SU-DHL-6 (cell line): ENCODE data around the gene SLC17A2.

Experiments
- EZH2phosphoT487 ChIP-seq: fragments of 200-600 bp; sonication (generic), shearing (Covaris generic); conservative IDR thresholded peaks from 2 replicates; pipeline ENCODE4 v1.6.1; 2018; ENCODE audit warnings: mild to moderate bottlenecking, antibody characterized with exemption, low read length, moderate library complexity, mixed read lengths
- TF ChIP-seq, protein P1 (sequence below): fragments of 200-600 bp; sonication (generic); IDR thresholded peaks from one replicate; pipeline ENCODE4 v1.5.1; 2017; ENCODE audit warnings: antibody characterized with exemption, mild to moderate bottlenecking, low read length, moderate library complexity; ENCODE audit not compliant: insufficient read depth, poor library complexity, severe bottlenecking

GRCh38 chr6:25899123-25899522, 31.4 kb downstream of the SLC17A2 start:
- TF ChIP-seq, protein P1, sequence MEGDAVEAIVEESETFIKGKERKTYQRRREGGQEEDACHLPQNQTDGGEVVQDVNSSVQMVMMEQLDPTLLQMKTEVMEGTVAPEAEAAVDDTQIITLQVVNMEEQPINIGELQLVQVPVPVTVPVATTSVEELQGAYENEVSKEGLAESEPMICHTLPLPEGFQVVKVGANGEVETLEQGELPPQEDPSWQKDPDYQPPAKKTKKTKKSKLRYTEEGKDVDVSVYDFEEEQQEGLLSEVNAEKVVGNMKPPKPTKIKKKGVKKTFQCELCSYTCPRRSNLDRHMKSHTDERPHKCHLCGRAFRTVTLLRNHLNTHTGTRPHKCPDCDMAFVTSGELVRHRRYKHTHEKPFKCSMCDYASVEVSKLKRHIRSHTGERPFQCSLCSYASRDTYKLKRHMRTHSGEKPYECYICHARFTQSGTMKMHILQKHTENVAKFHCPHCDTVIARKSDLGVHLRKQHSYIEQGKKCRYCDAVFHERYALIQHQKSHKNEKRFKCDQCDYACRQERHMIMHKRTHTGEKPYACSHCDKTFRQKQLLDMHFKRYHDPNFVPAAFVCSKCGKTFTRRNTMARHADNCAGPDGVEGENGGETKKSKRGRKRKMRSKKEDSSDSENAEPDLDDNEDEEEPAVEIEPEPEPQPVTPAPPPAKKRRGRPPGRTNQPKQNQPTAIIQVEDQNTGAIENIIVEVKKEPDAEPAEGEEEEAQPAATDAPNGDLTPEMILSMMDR, result no peak
- TF ChIP-seq EZH2phosphoT487, result no peak
